A549 (cell line): Measurements from ENCODE around the gene ACSS3. TPM values are rescaled to one million over a fixed set of nuclear protein-coding genes. Genes with fewer than 3 reads are reported as not detected.

ENCODE experiments used
- ATAC-seq, 2 experiments: fragments of 200-7000 bp in 1 of 2; fragments of >200 bp in 1 of 2; cut with Nextera tagmentation in 1 of 2; cut with Tn5 transposase in 1 of 2; 3 replicates each; pipeline versions ENCODE4 v1.8.0 to v1.9.1; 2018 to 2020; ENCODE audit warnings: mild to moderate bottlenecking in 1 of 2, moderate library complexity in 1 of 2
- CTCF ChIA-PET: fragments of 300-600 bp; sonication (Branson Sonifier 250); formaldehyde crosslinking; extraction: SDS; loops from one replicate; lab custom pipeline; 2021; ENCODE audit warnings: antibody characterized with exemption, inconsistent platforms; lab: Yijun Ruan, JAX
- POLR2A ChIA-PET: fragments of 350-600 bp; formaldehyde crosslinking; extraction: SDS; loops from one replicate; lab custom pipeline; 2021; ENCODE audit warnings: antibody characterized with exemption, inconsistent platforms; lab: Yijun Ruan, JAX
- DNase-seq, 2 experiments: peaks; one replicate each; pipeline versions ENCODE4 v3.0.0 to v3.0.0-alpha.2; 2011 to 2016; ENCODE audit warnings: low read depth in 1 of 2, low spot score in 1 of 2
- FAIRE-seq: peaks from 2 replicates; lab custom pipeline; 2011; peaks lifted over from hg19 to GRCh38; lab: Jason Lieb, UNC
- H3K27ac ChIP-seq, 2 experiments: fragments of >200 bp; sonication (Bioruptor Twin); formaldehyde crosslinking; 3 replicates each; pipeline ENCODE4 v1.5.1; 2016 to 2017
- H3K4me1 ChIP-seq: fragments of >200 bp; sonication (Bioruptor Twin); formaldehyde crosslinking; 3 replicates; pipeline ENCODE4 v1.6.1; 2016
- H3K4me2 ChIP-seq: fragments of >200 bp; sonication (Bioruptor Twin); formaldehyde crosslinking; 3 replicates; pipeline ENCODE4 v1.6.1; 2016
- H3K4me3 ChIP-seq: fragments of >200 bp; sonication (Bioruptor Twin); formaldehyde crosslinking; 3 replicates; pipeline ENCODE4 v1.5.1; 2016
- H3K9me3 ChIP-seq: fragments of >200 bp; sonication (Bioruptor Twin); formaldehyde crosslinking; 3 replicates; pipeline ENCODE4 v1.6.1; 2016
- BHLHE40 ChIP-seq: IDR thresholded peaks from 2 replicates; pipeline ENCODE4 v1.6.1; 2012; ENCODE audit warnings: low read depth, low read length, inconsistent platforms
- EHMT2 ChIP-seq: fragments of 200-600 bp; sonication (generic); IDR thresholded peaks from 2 replicates; pipeline ENCODE4 v1.6.1; 2016; ENCODE audit warnings: antibody characterized with exemption, low read depth, mild to moderate bottlenecking, moderate library complexity
- FOSL2 ChIP-seq, 2 experiments: fragments of 450-650 bp in 1 of 2; fragments of >200 bp in 1 of 2; sonication (Bioruptor Twin) in 1 of 2; formaldehyde crosslinking; IDR thresholded peaks; 2 replicates each; pipeline versions ENCODE4 v1.5.0 to v1.6.1; 2016 to 2020; ENCODE audit warnings: mild to moderate bottlenecking in 1 of 2, moderate library complexity in 1 of 2
- HES2 ChIP-seq: fragments of >200 bp; sonication (Bioruptor Twin); formaldehyde crosslinking; IDR thresholded peaks from 2 replicates; pipeline ENCODE4 v1.6.1; 2016
- HOXB13 ChIP-seq: fragments of 250-450 bp; sonication (Bioruptor Pico); IDR thresholded peaks from 2 replicates; pipeline ENCODE4 v1.5.0; 2020; ENCODE audit warnings: low read depth, mild to moderate bottlenecking, moderate library complexity
- JUNB ChIP-seq: fragments of >200 bp; sonication (Bioruptor Twin); formaldehyde crosslinking; IDR thresholded peaks from 2 replicates; pipeline ENCODE4 v1.6.1; 2016
- MAX ChIP-seq: IDR thresholded peaks from 2 replicates; pipeline ENCODE4 v1.6.1; 2012
- MYC ChIP-seq: IDR thresholded peaks from 2 replicates; pipeline ENCODE4 v1.6.1; 2012; ENCODE audit warnings: mild to moderate bottlenecking, inconsistent platforms, low read length, improper control_type of control experiment, borderline replicate concordance
- NPAS2 ChIP-seq: fragments of 250-450 bp; sonication (Bioruptor Pico); IDR thresholded peaks from 2 replicates; pipeline ENCODE4 v1.8.0; 2022; ENCODE audit warnings: mild to moderate bottlenecking, moderate library complexity, borderline replicate concordance
- RAD21 ChIP-seq, 2 experiments: fragments of >200 bp in 1 of 2; sonication (Bioruptor Twin) in 1 of 2; formaldehyde crosslinking in 1 of 2; IDR thresholded peaks in 1 of 2; conservative IDR thresholded peaks in 1 of 2; 2 replicates in 1 of 2; 3 replicates in 1 of 2; pipeline ENCODE4 v1.6.1; 2012 to 2018; ENCODE audit warnings: inconsistent platforms in 1 of 2
- REST ChIP-seq: fragments of 200-600 bp; sonication (generic); IDR thresholded peaks from 2 replicates; pipeline ENCODE4 v1.6.1; 2016; ENCODE audit warnings: antibody characterized with exemption, mild to moderate bottlenecking, moderate library complexity
- ZNF302 ChIP-seq: fragments of 250-450 bp; sonication (Bioruptor Pico); IDR thresholded peaks from 2 replicates; pipeline ENCODE4 v1.9.0; 2021; ENCODE audit warnings: inconsistent platforms, mild to moderate bottlenecking, moderate library complexity
- WGBS: methylation state at CpG from one replicate; pipeline ENCODE4 v1.1.6; 2017; ENCODE audit errors: missing lambda C conversion rate; 5-methylcytosine and 5-hydroxymethylcytosine counted together
- polyA plus RNA-seq, 4 experiments: library from polyadenylated mRNA; depleted of rRNA in 3 of 4; stranded (reverse); fragments of >200 nt; fragmentation: RNase III in 1 of 4; extraction: RNeasy Plus Mini Kit Qiagen cat#74134 plus additional on column Dnase treatment in 1 of 4; gene quantifications; 2 replicates in 3 of 4; 3 replicates in 1 of 4; pipeline ENCODE4 v1.2.3, GENCODE V29; 2011 to 2017
- TF ChIP-seq, protein P1 (sequence below): fragments of 150-350 bp; IDR thresholded peaks from 2 replicates; pipeline ENCODE4 v1.6.1; 2014; ENCODE audit warnings: low read depth, mild to moderate bottlenecking, low read length
- TF ChIP-seq, protein P2 (sequence below): fragments of 250-450 bp; sonication (Bioruptor Pico); IDR thresholded peaks from 2 replicates; pipeline ENCODE4 v1.5.0; 2021; ENCODE audit warnings: mild to moderate bottlenecking, moderate library complexity, borderline replicate concordance
- TF ChIP-seq, protein P3 (sequence below): fragments of 450-650 bp; IDR thresholded peaks from 2 replicates; pipeline ENCODE4 v1.6.1; 2014; ENCODE audit warnings: antibody characterized with exemption

The ACSS3 gene
- polyA plus RNA-seq, 2 of the 4 experiments (the other 2 are of a cell fraction): 0.06 to 0.34 TPM

GRCh38 chr12:81070846-81071245 lies 7.0 kb upstream of the ACSS3 start:
- no peak for FAIRE-seq
- TF ChIP-seq, protein P1, sequence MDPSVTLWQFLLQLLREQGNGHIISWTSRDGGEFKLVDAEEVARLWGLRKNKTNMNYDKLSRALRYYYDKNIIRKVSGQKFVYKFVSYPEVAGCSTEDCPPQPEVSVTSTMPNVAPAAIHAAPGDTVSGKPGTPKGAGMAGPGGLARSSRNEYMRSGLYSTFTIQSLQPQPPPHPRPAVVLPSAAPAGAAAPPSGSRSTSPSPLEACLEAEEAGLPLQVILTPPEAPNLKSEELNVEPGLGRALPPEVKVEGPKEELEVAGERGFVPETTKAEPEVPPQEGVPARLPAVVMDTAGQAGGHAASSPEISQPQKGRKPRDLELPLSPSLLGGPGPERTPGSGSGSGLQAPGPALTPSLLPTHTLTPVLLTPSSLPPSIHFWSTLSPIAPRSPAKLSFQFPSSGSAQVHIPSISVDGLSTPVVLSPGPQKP: no peak
- TF ChIP-seq FOSL2 (IDR thresholded peaks at IDR 0.05) (no peak), FOSL2 (CRISPR knock-in tag; IDR thresholded peaks at IDR 0.05) (peak; percentile 51; the same call in 1 of the 2 replicates)
- CTCF ChIA-PET: no interaction called here
- Histone ChIP-seq H3K9me3 (no peaks in the 10 kb centered on the region), H3K27ac (no peak overlapping the region), H3K4me1 (no peaks in the 10 kb centered on the region), H3K4me3 (no peak overlapping the region), H3K4me2 (no peak overlapping the region)
- DNase-seq: no peak
- ATAC-seq: no peak
- POLR2A ChIA-PET: no interaction called here

DNA sequence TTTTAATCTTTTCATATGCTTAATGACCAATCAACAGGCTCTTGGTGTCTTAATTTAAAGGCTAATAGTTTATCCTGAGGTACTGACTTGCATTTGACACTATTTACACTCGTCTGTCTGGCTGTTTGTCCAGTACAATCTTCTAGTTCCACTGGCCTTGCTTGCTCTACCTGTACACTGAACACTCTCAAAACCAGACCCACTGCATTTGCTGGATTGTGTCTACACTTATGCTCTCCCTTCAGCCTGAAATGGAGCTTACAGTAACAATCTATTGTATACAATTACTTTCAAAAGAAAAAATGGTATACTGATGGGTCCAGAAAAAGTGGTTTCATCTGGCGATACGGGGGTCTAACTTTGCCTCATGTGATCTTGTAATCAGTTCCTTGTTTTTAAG lies 2.3 kb upstream of the ACSS3 start:
- DNase-seq (no peak), ATAC-seq (no peak), FAIRE-seq (no peak)
- Histone ChIP-seq H3K9me3 (no peaks in the 10 kb centered on the region), H3K4me2 (no peak overlapping the region), H3K27ac (no peak overlapping the region), H3K4me1 (no peaks in the 10 kb centered on the region), H3K4me3 (no peak overlapping the region)
- WGBS: 32% methylated on average over 3 of the region's 3 CpGs
- POLR2A ChIA-PET: no interaction called here
- CTCF ChIA-PET: no interaction called here
- TF ChIP-seq, protein P2, sequence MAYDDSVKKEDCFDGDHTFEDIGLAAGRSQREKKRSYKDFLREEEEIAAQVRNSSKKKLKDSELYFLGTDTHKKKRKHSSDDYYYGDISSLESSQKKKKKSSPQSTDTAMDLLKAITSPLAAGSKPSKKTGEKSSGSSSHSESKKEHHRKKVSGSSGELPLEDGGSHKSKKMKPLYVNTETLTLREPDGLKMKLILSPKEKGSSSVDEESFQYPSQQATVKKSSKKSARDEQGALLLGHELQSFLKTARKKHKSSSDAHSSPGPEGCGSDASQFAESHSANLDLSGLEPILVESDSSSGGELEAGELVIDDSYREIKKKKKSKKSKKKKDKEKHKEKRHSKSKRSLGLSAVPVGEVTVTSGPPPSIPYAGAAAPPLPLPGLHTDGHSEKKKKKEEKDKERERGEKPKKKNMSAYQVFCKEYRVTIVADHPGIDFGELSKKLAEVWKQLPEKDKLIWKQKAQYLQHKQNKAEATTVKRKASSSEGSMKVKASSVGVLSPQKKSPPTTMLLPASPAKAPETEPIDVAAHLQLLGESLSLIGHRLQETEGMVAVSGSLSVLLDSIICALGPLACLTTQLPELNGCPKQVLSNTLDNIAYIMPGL (CRISPR knock-in tag): no peak
- TF ChIP-seq MAX: no peak
- TF ChIP-seq MYC: no peak
- TF ChIP-seq REST: no peak
- TF ChIP-seq ZNF302 (CRISPR knock-in tag): no peak
- no peak for TF ChIP-seq HOXB13 (CRISPR knock-in tag)
- TF ChIP-seq, protein P3, sequence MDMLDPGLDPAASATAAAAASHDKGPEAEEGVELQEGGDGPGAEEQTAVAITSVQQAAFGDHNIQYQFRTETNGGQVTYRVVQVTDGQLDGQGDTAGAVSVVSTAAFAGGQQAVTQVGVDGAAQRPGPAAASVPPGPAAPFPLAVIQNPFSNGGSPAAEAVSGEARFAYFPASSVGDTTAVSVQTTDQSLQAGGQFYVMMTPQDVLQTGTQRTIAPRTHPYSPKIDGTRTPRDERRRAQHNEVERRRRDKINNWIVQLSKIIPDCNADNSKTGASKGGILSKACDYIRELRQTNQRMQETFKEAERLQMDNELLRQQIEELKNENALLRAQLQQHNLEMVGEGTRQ: no peak
- no peak for TF ChIP-seq EHMT2
- no peak for TF ChIP-seq JUNB
- TF ChIP-seq NPAS2 (CRISPR knock-in tag): no peak
- TF ChIP-seq BHLHE40: no peak
- TF ChIP-seq HES2: no peak
- no peak for TF ChIP-seq RAD21 (conservative IDR thresholded peaks at IDR 0.05 in 1 of 2, IDR thresholded peaks at IDR 0.05 in 1 of 2)
